ENCODE data around the gene MAPKAP1. TPM values are rescaled to one million over a fixed set of nuclear protein-coding genes. Genes with fewer than 3 reads are reported as not detected.

The MAPKAP1 gene
- total RNA-seq, 2 donors from 2014 or later = 54.9 to 70.1 TPM

GRCh38 chr9:125744616-125745015, 37.6 kb upstream of the MAPKAP1 start:
- no peak for TF ChIP-seq CTCF (IDR thresholded peaks at IDR 0.05)
- Histone ChIP-seq H3K9me3 (no peaks in the 10 kb centered on the region), H3K4me1 (peaks cover 3% of the 10 kb centered on the region), H3K4me3 (no peak overlapping the region), H3K27ac (no peak overlapping the region), H3K36me3 (no peaks in the 10 kb centered on the region), H3K9ac (ENCODE audit: low read depth in 2 of 2, low read length in 2 of 2) (no peak overlapping the region), H3K27me3 (no peaks in the 10 kb centered on the region)
- DNase-seq = no peak
- intact Hi-C loops (cut with DNase I) = no loop called here

DNA sequence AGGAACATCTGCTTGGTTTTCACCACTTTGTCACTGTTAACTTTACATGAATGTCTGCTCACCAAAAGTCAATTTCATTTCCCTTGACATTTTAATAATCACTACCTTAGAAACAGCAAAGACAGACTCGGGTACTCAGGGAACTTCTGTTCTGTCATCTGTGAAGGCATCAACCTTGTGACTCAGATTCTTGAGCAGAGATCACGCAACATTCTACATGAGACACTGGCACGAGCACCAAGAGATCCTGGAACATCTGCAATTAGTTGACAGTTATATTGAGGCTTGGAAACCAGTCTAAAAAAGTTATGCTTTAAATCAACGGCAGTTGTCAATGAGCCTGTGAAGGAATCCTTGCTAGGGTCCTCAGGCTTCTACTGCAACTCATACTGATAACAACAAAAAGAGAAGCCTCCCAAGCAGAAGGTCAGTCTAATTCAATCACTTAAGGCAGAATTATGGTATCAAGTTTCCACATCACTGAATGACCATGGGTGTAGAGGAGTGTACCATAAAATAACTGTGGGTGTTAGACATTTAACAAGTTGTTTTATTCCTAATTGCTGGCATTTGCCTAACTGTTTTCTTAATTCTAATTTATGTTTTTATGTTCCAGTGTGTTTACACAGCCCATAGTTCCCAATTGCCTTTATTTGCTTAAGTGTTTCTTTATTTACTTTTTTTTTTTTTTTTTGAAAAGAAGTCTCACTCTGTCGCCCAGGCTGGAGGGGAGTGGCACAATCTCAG, 36.8 kb upstream of the MAPKAP1 start:
- no peaks in the 10 kb centered on the region for H3K27me3 ChIP-seq
- no peak overlapping the region for H3K9ac ChIP-seq (ENCODE audit: low read depth in 2 of 2, low read length in 2 of 2)
- no peaks in the 10 kb centered on the region for H3K36me3 ChIP-seq
- H3K27ac ChIP-seq = no peak overlapping the region
- H3K4me1 ChIP-seq = peaks cover 3% of the 10 kb centered on the region
- intact Hi-C loops (cut with DNase I) = no loop called here
- no peak for DNase-seq
- no peaks in the 10 kb centered on the region for H3K9me3 ChIP-seq
- no peak overlapping the region for H3K4me3 ChIP-seq
- no peak for TF ChIP-seq CTCF (IDR thresholded peaks at IDR 0.05)

DNA sequence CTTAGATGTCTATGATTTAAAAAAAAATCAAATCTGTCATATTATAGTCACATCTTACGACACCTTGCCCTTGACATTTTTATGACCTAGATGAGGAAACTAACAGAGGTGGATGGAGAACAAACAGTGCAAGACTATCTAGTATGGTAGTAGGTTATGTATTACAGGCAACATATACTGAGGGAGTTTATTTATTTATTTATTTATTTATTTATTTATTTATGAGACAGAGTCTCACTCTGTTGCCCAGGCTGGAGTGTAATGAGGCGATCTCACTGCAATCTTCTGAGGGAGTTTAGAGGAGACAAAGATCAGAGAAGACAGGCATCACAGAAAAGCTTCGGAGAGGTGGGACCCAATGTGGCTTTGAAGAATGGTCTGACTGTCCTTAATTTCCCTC, 35.6 kb upstream of the MAPKAP1 start:
- Histone ChIP-seq H3K4me1 (no peaks in the 10 kb centered on the region), H3K27ac (no peak overlapping the region), H3K27me3 (no peaks in the 10 kb centered on the region), H3K36me3 (no peaks in the 10 kb centered on the region), H3K9me3 (no peaks in the 10 kb centered on the region), H3K9ac (ENCODE audit: low read depth in 2 of 2, low read length in 2 of 2) (no peak overlapping the region), H3K4me3 (no peak overlapping the region)
- intact Hi-C loops (cut with DNase I) = no loop called here
- TF ChIP-seq CTCF (IDR thresholded peaks at IDR 0.05) = no peak
- DNase-seq = no peak

GRCh38 chr9:125739436-125739835, 32.4 kb upstream of the MAPKAP1 start:
- Histone ChIP-seq H3K36me3 (no peaks in the 10 kb centered on the region), H3K9ac (ENCODE audit: low read depth in 2 of 2, low read length in 2 of 2) (no peak overlapping the region), H3K27ac (no peak overlapping the region), H3K9me3 (no peaks in the 10 kb centered on the region), H3K27me3 (no peaks in the 10 kb centered on the region), H3K4me1 (no peaks in the 10 kb centered on the region), H3K4me3 (no peak overlapping the region)
- DNase-seq = no peak
- intact Hi-C loops (cut with DNase I) = no loop called here
- no peak for TF ChIP-seq CTCF (IDR thresholded peaks at IDR 0.05)

DNA sequence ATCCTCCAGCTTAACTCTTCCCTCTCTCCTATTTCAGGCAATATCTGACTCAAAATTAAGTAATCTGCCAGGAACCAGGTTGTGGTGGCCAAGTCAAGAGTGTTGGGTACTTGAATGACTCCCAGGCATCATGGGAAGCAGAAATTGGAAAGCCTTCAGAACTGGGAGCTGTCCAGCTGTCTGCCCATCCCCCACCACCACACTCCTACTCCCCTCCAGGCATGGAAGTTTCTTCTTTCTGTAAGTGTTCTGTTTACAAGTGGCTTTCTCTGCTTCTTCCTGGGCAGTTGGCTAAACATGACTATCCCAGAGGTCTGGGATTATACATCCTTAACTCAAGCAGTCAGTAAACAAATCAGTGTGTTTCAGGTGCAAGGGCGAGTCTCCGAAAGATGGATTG, 25.6 kb upstream of the MAPKAP1 start:
- intact Hi-C loops (cut with DNase I) = no loop called here
- H3K4me1 ChIP-seq = no peaks in the 10 kb centered on the region
- no peak overlapping the region for H3K4me3 ChIP-seq
- DNase-seq = no peak
- H3K27me3 ChIP-seq = no peaks in the 10 kb centered on the region
- no peak overlapping the region for H3K27ac ChIP-seq
- H3K9me3 ChIP-seq = no peaks in the 10 kb centered on the region
- H3K9ac ChIP-seq (ENCODE audit: low read depth in 2 of 2, low read length in 2 of 2) = no peak overlapping the region
- no peaks in the 10 kb centered on the region for H3K36me3 ChIP-seq
- no peak for TF ChIP-seq CTCF (IDR thresholded peaks at IDR 0.05)

Data from colonic mucosa (tissue), 4 donors.